PFSK-1 (cell line): ENCODE results near the gene PCDHA8.

Experiments used
- POLR2AphosphoS5 ChIP-seq: IDR thresholded peaks from 2 replicates; pipeline ENCODE4 v1.6.1; 2012; ENCODE audit warnings: low read depth, mild to moderate bottlenecking, control low read depth, low read length, moderate library complexity
- TF ChIP-seq, protein P1 (sequence below), 2 experiments: IDR thresholded peaks; 2 replicates each; pipeline versions ENCODE4 v1.6.1 to v1.8.0; 2011 to 2012; ENCODE audit warnings: low read depth in 2 of 2, low read length in 2 of 2, control low read depth in 1 of 2, inconsistent platforms in 1 of 2, mild to moderate bottlenecking in 1 of 2, moderate library complexity in 1 of 2; ENCODE audit not compliant: insufficient read depth in 1 of 2

DNA sequence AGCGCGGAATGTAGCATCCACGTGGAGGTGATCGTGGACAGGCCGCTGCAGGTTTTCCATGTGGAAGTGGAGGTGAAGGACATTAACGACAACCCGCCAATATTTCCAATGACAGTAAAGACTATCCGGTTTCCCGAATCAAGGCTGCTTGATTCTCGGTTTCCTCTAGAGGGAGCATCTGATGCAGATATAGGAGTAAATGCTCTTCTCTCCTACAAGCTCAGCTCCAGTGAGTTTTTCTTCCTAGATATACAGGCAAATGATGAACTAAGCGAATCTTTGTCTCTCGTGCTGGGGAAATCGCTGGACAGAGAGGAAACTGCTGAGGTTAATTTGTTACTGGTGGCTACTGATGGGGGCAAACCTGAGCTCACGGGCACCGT, 45.7 kb upstream of the PCDHA8 start:
- TF ChIP-seq, protein P1, sequence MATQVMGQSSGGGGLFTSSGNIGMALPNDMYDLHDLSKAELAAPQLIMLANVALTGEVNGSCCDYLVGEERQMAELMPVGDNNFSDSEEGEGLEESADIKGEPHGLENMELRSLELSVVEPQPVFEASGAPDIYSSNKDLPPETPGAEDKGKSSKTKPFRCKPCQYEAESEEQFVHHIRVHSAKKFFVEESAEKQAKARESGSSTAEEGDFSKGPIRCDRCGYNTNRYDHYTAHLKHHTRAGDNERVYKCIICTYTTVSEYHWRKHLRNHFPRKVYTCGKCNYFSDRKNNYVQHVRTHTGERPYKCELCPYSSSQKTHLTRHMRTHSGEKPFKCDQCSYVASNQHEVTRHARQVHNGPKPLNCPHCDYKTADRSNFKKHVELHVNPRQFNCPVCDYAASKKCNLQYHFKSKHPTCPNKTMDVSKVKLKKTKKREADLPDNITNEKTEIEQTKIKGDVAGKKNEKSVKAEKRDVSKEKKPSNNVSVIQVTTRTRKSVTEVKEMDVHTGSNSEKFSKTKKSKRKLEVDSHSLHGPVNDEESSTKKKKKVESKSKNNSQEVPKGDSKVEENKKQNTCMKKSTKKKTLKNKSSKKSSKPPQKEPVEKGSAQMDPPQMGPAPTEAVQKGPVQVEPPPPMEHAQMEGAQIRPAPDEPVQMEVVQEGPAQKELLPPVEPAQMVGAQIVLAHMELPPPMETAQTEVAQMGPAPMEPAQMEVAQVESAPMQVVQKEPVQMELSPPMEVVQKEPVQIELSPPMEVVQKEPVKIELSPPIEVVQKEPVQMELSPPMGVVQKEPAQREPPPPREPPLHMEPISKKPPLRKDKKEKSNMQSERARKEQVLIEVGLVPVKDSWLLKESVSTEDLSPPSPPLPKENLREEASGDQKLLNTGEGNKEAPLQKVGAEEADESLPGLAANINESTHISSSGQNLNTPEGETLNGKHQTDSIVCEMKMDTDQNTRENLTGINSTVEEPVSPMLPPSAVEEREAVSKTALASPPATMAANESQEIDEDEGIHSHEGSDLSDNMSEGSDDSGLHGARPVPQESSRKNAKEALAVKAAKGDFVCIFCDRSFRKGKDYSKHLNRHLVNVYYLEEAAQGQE (IDR thresholded peaks at IDR 0.05; ENCODE audit: insufficient read depth in 1 of 2, low read depth in 2 of 2, low read length in 2 of 2): no peak
- TF ChIP-seq POLR2AphosphoS5: no peak
